Ascending aorta (tissue), 2 donors: ENCODE data around the gene KCNC3. TPM values are rescaled to one million over a fixed set of nuclear protein-coding genes. Genes with fewer than 3 reads are reported as not detected.

ENCODE experiments used
- DNase-seq, 2 donors: peaks; one replicate each; pipeline ENCODE4 v3.0.0-alpha.2; 2019; ENCODE audit warnings: low spot score in 2 of 2
- H3K27ac ChIP-seq, 2 donors: fragments of 200-600 bp; sonication (generic); one replicate each; pipeline ENCODE4 v1.5.1; 2016 to 2017; ENCODE audit warnings: mild to moderate bottlenecking in 1 of 2
- H3K27me3 ChIP-seq: fragments of 200-600 bp; sonication (generic); one replicate; pipeline ENCODE4 v1.5.1; 2017
- H3K36me3 ChIP-seq, 2 donors: fragments of 200-600 bp; sonication (generic); one replicate each; pipeline ENCODE4 v1.5.1; 2016
- H3K4me1 ChIP-seq, 2 donors: fragments of 200-600 bp; sonication (generic); one replicate each; pipeline ENCODE4 v1.5.1; 2016 to 2017; ENCODE audit warnings: mild to moderate bottlenecking in 1 of 2
- H3K4me3 ChIP-seq, 2 donors: fragments of 200-600 bp; sonication (generic); one replicate each; pipeline ENCODE4 v1.5.1; 2016 to 2017; ENCODE audit warnings: mild to moderate bottlenecking in 1 of 2
- H3K9me3 ChIP-seq, 2 donors: fragments of 200-600 bp; sonication (generic); one replicate each; pipeline ENCODE4 v1.5.1; 2016
- intact Hi-C: fragments of 100-400 bp; cut with DNase I; formaldehyde crosslinking; loops from one replicate; pipeline ENCODE4 v1.15.1; 2023
- total RNA-seq: library from RNA; depleted of rRNA; stranded (reverse); fragments of >200 nt; gene quantifications from one replicate; pipeline ENCODE4 v1.1.0, GENCODE V29; 2016
- TF ChIP-seq, protein P1 (sequence below), 3 experiments: fragments of 200-600 bp in 2 of 3; fragments of 450-650 bp in 1 of 3; sonication (generic) in 2 of 3; IDR thresholded peaks; one replicate each; pipeline ENCODE4 v1.5.1; 2016 to 2019; ENCODE audit warnings: antibody characterized with exemption in 3 of 3, mild to moderate bottlenecking in 1 of 3, moderate library complexity in 1 of 3

The KCNC3 gene
- total RNA-seq, 1 donor from 2014 or later, result 3.8 TPM

DNA sequence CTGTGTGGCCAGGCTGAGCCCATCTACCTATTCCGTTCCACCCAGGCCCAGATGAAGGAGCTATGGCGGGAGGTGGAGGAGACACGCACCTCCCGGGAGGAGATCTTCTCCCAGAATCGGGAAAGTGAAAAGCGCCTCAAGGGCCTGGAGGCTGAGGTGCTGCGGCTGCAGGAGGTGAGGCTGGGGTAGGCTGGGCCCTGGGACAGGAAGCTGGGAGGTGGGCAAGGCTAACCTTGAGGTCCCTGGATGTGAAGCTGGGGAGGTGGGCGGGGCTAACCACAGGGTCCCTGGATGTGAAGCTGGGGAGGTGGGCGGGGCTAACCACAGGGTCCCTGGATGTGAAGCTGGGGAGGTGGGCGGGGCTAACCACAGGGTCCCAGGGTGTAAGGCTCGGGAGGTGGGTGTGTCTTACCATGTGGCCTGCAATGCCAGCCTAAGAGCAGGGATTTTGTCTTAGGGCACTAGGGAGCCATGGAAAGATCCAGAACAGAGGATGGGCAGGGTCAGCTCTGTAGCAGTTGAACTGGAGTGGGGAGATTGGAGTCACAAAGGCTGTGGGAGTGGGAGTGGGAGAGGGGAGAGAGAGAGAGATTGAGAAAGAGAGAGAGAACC, 36.9 kb downstream of the KCNC3 start:
- peaks cover 9 to 20% of the 10 kb centered on the region in 2 donors for H3K36me3 ChIP-seq
- intact Hi-C loops, result no loop called here
- no peak for DNase-seq

DNA sequence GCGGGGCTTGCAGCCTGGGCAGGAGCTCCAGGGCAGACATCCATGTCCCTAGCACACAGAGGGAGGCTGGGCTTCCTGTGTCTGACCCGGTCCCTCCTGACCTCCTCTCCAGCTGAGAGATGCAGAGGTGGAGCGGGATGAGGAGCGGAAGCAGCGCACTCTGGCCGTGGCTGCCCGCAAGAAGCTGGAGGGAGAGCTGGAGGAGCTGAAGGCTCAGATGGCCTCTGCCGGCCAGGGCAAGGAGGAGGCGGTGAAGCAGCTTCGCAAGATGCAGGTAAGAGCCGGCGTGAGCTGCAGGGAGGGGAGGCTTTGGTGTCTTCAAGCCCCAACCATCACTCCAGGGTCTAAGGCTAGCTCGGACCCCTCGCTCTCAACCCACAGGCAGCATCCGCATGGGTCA, 38.4 kb downstream of the KCNC3 start:
- TF ChIP-seq, protein P1, sequence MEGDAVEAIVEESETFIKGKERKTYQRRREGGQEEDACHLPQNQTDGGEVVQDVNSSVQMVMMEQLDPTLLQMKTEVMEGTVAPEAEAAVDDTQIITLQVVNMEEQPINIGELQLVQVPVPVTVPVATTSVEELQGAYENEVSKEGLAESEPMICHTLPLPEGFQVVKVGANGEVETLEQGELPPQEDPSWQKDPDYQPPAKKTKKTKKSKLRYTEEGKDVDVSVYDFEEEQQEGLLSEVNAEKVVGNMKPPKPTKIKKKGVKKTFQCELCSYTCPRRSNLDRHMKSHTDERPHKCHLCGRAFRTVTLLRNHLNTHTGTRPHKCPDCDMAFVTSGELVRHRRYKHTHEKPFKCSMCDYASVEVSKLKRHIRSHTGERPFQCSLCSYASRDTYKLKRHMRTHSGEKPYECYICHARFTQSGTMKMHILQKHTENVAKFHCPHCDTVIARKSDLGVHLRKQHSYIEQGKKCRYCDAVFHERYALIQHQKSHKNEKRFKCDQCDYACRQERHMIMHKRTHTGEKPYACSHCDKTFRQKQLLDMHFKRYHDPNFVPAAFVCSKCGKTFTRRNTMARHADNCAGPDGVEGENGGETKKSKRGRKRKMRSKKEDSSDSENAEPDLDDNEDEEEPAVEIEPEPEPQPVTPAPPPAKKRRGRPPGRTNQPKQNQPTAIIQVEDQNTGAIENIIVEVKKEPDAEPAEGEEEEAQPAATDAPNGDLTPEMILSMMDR (IDR thresholded peaks at IDR 0.05), result no peak
- DNase-seq, result no peak
- Histone ChIP-seq H3K36me3 (peaks cover 17 to 35% of the 10 kb centered on the region in 2 donors), H3K9me3 (peaks cover 0 to 12% of the 10 kb centered on the region in 2 donors), H3K4me3 (no peak overlapping the region), H3K4me1 (no peaks in the 10 kb centered on the region), H3K27ac (no peak overlapping the region), H3K27me3 (no peaks in the 10 kb centered on the region)
- intact Hi-C loops, result no loop called here

More for the DNA sequence above, 36.9 kb downstream of the KCNC3 start:
- H3K4me3 ChIP-seq, result no peak overlapping the region
- H3K27me3 ChIP-seq, result no peaks in the 10 kb centered on the region
- H3K9me3 ChIP-seq, result no peaks in the 10 kb centered on the region
- no peaks in the 10 kb centered on the region for H3K4me1 ChIP-seq
- TF ChIP-seq, protein P1 (IDR thresholded peaks at IDR 0.05), result no peak
- H3K27ac ChIP-seq, result no peak overlapping the region

DNA sequence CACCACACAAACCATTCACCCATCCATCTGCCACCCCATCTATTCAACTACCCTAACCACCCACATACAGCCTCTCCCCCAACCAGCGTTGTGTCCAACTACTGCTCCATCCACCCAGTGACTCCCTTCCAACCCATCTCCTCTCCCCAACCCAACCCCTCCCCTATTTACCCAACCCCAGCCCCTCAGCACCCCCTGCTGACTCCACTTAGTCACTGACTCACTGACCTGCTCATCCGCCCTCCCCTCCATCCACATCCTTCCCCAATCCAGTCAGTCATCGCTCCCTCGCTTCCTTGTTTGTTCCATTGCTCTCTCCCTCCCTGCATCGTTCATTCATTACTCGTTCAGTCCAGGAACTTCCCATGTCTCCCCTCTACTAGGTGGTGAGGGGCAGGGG, 39.2 kb downstream of the KCNC3 start:
- H3K9me3 ChIP-seq, result peaks cover under 1 to 17% of the 10 kb centered on the region in 2 donors
- H3K36me3 ChIP-seq, result peaks cover 17 to 35% of the 10 kb centered on the region in 2 donors
- H3K27ac ChIP-seq, result no peak overlapping the region
- H3K4me1 ChIP-seq, result no peaks in the 10 kb centered on the region
- no peak for DNase-seq
- H3K27me3 ChIP-seq, result no peaks in the 10 kb centered on the region
- H3K4me3 ChIP-seq, result no peak overlapping the region
- intact Hi-C loops, result no loop called here
- TF ChIP-seq, protein P1 (IDR thresholded peaks at IDR 0.05), result no peak

DNA sequence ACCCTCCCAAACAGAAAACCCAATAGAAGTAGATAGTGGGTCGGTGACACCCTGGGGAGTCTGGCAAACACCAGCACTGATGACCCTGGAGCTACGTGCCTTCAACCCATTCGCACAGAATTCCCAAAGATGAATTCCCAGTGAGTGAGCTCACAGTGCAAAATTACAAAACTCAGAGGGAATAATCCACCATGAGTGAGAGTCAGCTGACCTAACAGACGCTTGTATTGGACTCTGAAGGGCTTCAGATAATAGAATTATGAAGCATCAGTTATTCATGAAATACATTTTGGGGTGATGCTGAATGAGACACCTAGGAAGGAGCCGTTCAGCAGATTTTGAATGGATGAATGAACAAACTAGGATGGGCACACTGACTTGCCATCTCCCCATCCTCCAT, 40.2 kb downstream of the KCNC3 start:
- Histone ChIP-seq H3K4me3 (no peak overlapping the region), H3K36me3 (peaks cover 17 to 35% of the 10 kb centered on the region in 2 donors), H3K27me3 (no peaks in the 10 kb centered on the region), H3K9me3 (peaks cover 4 to 17% of the 10 kb centered on the region in 2 donors), H3K4me1 (no peaks in the 10 kb centered on the region), H3K27ac (no peak overlapping the region)
- TF ChIP-seq, protein P1 (IDR thresholded peaks at IDR 0.05), result no peak
- intact Hi-C loops, result no loop called here
- no peak for DNase-seq

DNA sequence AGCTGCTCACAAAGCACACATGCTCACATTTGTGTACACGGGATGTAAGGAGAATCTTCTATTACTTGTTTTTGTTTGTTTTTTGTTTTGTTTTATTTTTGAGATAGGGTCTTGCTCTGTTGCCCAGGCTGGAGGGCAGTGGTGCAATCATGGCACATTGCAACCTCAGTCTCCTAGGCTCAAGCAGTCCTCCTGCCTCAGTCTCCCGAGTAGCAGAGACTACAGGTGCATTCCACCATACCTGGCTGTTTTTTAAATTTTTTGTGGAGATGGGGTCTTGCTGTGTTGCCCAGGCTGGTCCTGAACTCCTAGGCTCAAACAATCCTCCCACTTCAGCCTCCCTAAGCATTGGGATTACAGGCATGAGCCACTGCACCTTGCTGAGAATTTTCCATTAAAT, 41.8 kb downstream of the KCNC3 start:
- Histone ChIP-seq H3K27me3 (no peaks in the 10 kb centered on the region), H3K27ac (no peak overlapping the region), H3K36me3 (peaks cover 12 to 28% of the 10 kb centered on the region in 2 donors), H3K4me1 (no peaks in the 10 kb centered on the region), H3K9me3 (peaks cover 4 to 17% of the 10 kb centered on the region in 2 donors), H3K4me3 (no peak overlapping the region)
- DNase-seq, result no peak
- intact Hi-C loops, result no loop called here
- TF ChIP-seq, protein P1 (IDR thresholded peaks at IDR 0.05), result no peak
